IMR-90 (cell line): ENCODE results near the gene NPAS3.

Experiments
- BHLHE40 ChIP-seq: fragments of 150-350 bp; IDR thresholded peaks from 2 replicates; pipeline ENCODE4 v1.6.1; 2016; ENCODE audit warnings: mild to moderate bottlenecking, low read depth, low read length
- CEBPB ChIP-seq: IDR thresholded peaks from 2 replicates; pipeline ENCODE4 v1.6.1; 2012; ENCODE audit warnings: low read depth, low read length, improper control_type of control experiment
- CTCF ChIP-seq: conservative IDR thresholded peaks from 2 replicates; pipeline ENCODE4 v1.5.1; 2012; ENCODE audit warnings: mild to moderate bottlenecking, low read depth, low read length, improper control_type of control experiment
- FOS ChIP-seq: fragments of 150-350 bp; IDR thresholded peaks from 2 replicates; pipeline ENCODE4 v1.6.1; 2016; ENCODE audit warnings: low read depth, low read length
- MAZ ChIP-seq: IDR thresholded peaks from 2 replicates; pipeline ENCODE4 v1.6.1; 2012; ENCODE audit warnings: low read depth, mild to moderate bottlenecking, low read length, improper control_type of control experiment, moderate library complexity, borderline replicate concordance
- MXI1 ChIP-seq: IDR thresholded peaks from 2 replicates; pipeline ENCODE4 v1.6.1; 2012; ENCODE audit warnings: low read depth, mild to moderate bottlenecking, low read length, moderate library complexity, borderline replicate concordance
- POLR2A ChIP-seq: IDR thresholded peaks from 2 replicates; pipeline ENCODE4 v1.6.1; 2012; ENCODE audit warnings: mild to moderate bottlenecking, low read depth, low read length
- RAD21 ChIP-seq: IDR thresholded peaks from 2 replicates; pipeline ENCODE4 v1.6.1; 2012; ENCODE audit warnings: low read length, improper control_type of control experiment
- RCOR1 ChIP-seq: IDR thresholded peaks from 2 replicates; pipeline ENCODE4 v1.6.1; 2012; ENCODE audit warnings: mild to moderate bottlenecking, low read length, improper control_type of control experiment; ENCODE audit not compliant: insufficient replicate concordance
- USF2 ChIP-seq: fragments of 150-350 bp; IDR thresholded peaks from 2 replicates; pipeline ENCODE4 v1.6.1; 2017; ENCODE audit warnings: mild to moderate bottlenecking, antibody characterized with exemption, low read length, low read depth

DNA sequence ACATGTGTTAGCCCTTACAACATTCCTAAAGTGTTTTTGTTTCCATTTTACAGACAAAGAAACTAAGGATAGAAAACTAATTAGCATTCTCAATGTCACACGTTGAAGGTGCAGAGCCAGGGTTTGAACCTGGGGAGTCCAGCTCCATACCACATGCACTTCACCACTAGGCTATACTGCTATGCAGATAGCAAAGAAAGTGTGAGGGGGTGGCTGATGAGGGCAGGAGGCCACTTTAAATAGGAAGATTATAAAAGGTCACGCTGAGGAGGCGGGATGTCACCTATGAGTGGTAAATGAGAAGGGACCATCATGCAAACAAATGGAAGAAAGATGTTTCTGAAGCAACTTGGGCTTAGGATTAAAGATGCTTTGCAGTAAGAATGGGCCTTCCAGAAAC, 798.3 kb downstream of the NPAS3 start:
- TF ChIP-seq BHLHE40 (no peak), CTCF (no peak), USF2 (no peak), POLR2A (no peak), RAD21 (no peak), MAZ (no peak), CEBPB (no peak), RCOR1 (no peak), FOS (no peak), MXI1 (no peak)
